Measurements from ENCODE around the gene LSM2. TPM values are rescaled to one million over a fixed set of nuclear protein-coding genes. Genes with fewer than 3 reads are reported as not detected.
"Not testable (repeated sequence)": the region's sequence is repeated elsewhere in the genome, so short reads cannot be mapped to it uniquely, and the experiment has no call there.

Gene LSM2
- total and polyA plus RNA-seq, 7 donors, result 19.5 to 92.1 (median 35.3) TPM

DNA sequence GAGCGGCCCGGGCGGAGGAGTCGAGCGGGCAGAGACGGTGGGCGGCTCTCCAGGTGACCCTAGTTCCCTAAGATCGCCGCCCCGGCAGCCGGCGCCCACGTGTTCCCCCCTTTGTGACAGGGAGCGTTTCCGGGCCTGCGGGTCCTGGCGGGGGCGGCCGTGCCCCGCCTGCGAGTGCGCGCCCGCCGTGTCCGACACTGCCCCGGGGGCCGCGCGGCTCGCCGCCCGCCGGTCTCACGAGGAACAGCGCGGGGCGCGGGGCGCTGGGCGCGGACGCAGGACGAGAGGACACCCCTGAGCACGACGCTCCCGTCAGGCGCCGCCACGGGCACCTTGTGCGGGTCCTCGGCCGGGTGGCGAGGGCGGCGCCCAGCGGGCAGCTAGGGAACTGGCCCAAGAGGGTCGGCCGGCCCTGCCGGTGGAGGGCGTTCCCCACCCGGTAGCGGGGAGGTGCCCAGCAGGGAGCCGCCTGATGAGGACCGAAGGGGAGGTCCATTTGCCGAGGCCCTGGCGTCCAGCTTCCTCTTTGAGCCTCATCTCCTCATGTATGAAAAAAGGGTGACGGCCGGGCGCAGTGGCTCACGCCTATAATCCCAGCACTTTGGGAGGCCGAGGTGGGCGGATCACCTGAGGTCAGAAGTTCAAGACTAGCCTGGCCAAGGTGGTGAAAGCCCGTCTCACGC, 11.0 kb downstream of the LSM2 start, which contains the start of gene VARS1:
Gene VARS1 (minus strand): TSS at position 137 of the 683 bp plus-strand sequence. CDS start 535 bp downstream, outside the sequence.
- peak; percentile 80 for TF ChIP-seq CTCF (IDR thresholded peaks at IDR 0.05)
- intact Hi-C loops (cut with DNase I), result loop anchor here (2.0 to 5.0 kb wide), 2 partner anchors 31 to 37 kb away; partner anchors contain the start of gene HSPA1B (in 1 of the 2)
- Histone ChIP-seq H3K27me3 (ENCODE audit: insufficient read depth in 3 of 3, low read length in 2 of 3) (no peaks in the 10 kb centered on the region), H3K36me3 (ENCODE audit: insufficient read depth in 1 of 2, low read depth in 1 of 2) (peaks cover 0 to 37% of the 10 kb centered on the region in 2 donors), H3K9me3 (no peaks in the 10 kb centered on the region), H3K4me3 (peak within 1 kb of the TSS; percentile 81), H3K4me1 (peaks cover 24% of the 10 kb centered on the region), H3K27ac (peak within 1 kb of the TSS; percentile 94)
- 0 to 1% (median 0%) methylated on average over 49 to 75 of the region's 75 CpGs for WGBS, 3 donors
- peak; percentile 90 to 93 (median 92) for ATAC-seq
- DNase-seq, result peak; percentile 93 to 96

DNA sequence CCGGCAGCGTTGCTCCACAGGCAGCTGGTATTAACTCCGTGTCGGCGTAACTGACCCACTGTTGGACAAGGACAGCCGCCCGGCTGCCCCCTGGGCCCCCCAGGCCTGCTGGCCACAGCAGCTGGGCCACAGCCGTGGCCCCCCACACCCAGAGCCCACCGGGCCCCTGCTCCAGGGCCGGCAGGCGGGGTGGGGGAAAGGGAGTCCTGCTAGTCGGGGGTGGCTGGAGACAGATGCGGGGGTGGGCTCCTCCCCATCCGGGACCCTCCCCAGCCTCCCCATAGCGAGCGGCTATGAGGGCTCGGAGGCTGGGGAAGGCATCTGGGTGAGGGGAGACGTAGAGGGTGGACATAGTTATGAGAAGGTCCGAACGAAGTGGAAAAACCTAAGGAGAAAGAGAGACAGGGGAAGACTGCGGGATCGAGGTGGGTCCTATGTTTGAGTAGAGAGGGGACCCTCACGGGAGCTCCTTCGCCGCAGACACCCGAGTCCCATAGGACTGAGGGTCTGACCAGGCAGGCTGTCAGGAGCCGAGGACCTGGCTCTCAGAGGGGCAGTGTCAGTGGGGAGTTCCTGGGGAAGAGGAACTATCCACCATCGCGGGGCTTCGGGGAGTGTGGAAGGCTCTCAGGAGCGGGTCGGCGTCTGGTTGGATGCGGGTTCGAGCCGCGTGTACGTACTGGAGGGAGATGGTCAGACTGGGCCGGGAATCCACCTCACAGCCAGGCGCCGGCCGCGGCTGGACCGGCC, 11.7 kb downstream of the LSM2 start:
- DNase-seq, result no peak
- intact Hi-C loops (cut with DNase I), result loop anchor here (2.0 to 5.0 kb wide), 2 partner anchors 32 to 37 kb away; partner anchors contain the start of gene HSPA1B (in 1 of the 2)
- H3K4me1 ChIP-seq, result peaks cover 24% of the 10 kb centered on the region
- H3K27ac ChIP-seq, result peak overlapping the region; percentile 94
- H3K4me3 ChIP-seq, result peak overlapping the region; percentile 81
- no peak for TF ChIP-seq CTCF (IDR thresholded peaks at IDR 0.05)
- no peaks in the 10 kb centered on the region for H3K27me3 ChIP-seq (ENCODE audit: insufficient read depth in 3 of 3, low read length in 2 of 3)
- no peaks in the 10 kb centered on the region for H3K9me3 ChIP-seq
- peaks cover 0 to 44% of the 10 kb centered on the region in 2 donors for H3K36me3 ChIP-seq (ENCODE audit: insufficient read depth in 1 of 2, low read depth in 1 of 2)
- WGBS, 3 donors, result 1 to 2% (median 1%) methylated on average over 43 to 44 of the region's 44 CpGs
- ATAC-seq, result peak; percentile 3 to 45 (median 30)

DNA sequence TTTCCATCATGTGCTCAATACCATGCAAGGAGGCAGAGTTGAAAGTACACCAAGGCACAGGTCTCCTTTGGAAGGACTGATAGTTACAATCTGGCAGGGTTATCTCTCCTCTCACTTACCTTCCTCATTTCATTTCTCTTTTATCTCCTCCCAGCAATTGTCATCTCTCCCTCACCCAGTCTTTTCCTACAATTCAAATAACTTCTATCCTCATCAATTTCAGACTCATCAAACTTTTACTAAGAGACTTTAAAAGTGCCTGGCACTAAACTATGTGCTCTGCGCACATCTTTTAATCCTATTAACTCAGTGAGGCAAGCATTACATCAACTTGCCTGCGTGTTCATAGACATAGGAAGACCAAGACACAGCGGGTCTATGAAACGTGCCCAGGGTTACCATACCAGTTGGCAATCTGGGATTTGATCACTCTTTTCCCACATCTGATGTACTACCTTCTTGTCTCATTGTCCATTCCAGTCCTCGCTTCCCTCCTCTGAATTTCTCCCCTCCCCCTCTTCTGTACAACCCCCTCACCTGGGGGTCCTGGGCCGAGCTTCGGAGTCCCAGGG, 12.4 kb downstream of the LSM2 start:
- Histone ChIP-seq H3K4me1 (peaks cover 19% of the 10 kb centered on the region), H3K27me3 (ENCODE audit: insufficient read depth in 3 of 3, low read length in 2 of 3) (no peaks in the 10 kb centered on the region), H3K36me3 (ENCODE audit: insufficient read depth in 1 of 2, low read depth in 1 of 2) (peaks cover 0 to 50% of the 10 kb centered on the region in 2 donors), H3K4me3 (peak overlapping the region; percentile 81), H3K27ac (peak overlapping the region; percentile 94), H3K9me3 (no peaks in the 10 kb centered on the region)
- 12 to 19% (median 15%) methylated on average over 7 of the region's 7 CpGs for WGBS, 3 donors
- no peak for DNase-seq
- ATAC-seq, result peak in 1 of 4 donors; percentile 1
- intact Hi-C loops (cut with DNase I), result loop anchor here in 1 of 2 donors (2.0 kb wide), 1 partner anchor 32 kb away; the partner anchor contains the start of gene HSPA1B
- no peak for TF ChIP-seq CTCF (IDR thresholded peaks at IDR 0.05)

DNA sequence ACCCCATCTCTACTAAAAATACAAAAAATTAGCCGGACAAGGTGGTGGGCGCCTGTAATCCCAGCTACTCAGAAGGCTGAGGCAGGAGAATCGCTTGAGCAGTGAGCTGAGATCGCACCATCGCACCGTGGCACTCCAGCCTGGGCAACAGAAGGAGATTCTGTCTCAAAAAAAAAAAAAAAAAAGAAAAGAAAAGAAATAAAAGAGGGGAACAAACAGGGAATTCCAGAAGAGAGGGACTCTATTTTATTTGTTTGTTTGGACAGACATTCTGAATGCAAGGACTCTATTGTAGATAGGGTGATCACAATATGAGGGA, 12.9 kb downstream of the LSM2 start:
- not testable (repeated sequence) for ATAC-seq; H3K27me3 ChIP-seq (ENCODE audit: insufficient read depth in 3 of 3, low read length in 2 of 3); DNase-seq; H3K9me3 ChIP-seq
- peaks cover 15% of the 10 kb centered on the region for H3K4me1 ChIP-seq
- intact Hi-C loops (cut with DNase I), result loop anchor here in 1 of 2 donors (2.0 kb wide), 1 partner anchor 33 kb away; the partner anchor contains the start of gene HSPA1B
- H3K4me3 ChIP-seq, result peak overlapping the region; percentile 81
- peaks cover 0 to 55% of the 10 kb centered on the region in 2 donors for H3K36me3 ChIP-seq (ENCODE audit: insufficient read depth in 1 of 2, low read depth in 1 of 2)
- peak overlapping the region; percentile 94 for H3K27ac ChIP-seq
- WGBS, 3 donors, result 83 to 89% (median 87%) methylated on average over 6 of the region's 6 CpGs

Measured in psoas muscle (tissue), 8 donors.